Testis (tissue), 3 donors: ENCODE data around the gene TRPV5. TPM values are rescaled to one million over a fixed set of nuclear protein-coding genes. Genes with fewer than 3 reads are reported as not detected.

Source experiments
- DNase-seq: peaks from one replicate; pipeline ENCODE4 v3.0.0-alpha.2; 2019
- H3K27ac ChIP-seq, 2 donors: fragments of 200-600 bp; sonication (generic); one replicate each; pipeline ENCODE4 v1.5.1; 2019
- H3K27me3 ChIP-seq: fragments of 200-600 bp; sonication (generic); one replicate; pipeline ENCODE4 v1.5.1; 2019
- H3K36me3 ChIP-seq: fragments of 200-600 bp; sonication (generic); one replicate; pipeline ENCODE4 v1.5.1; 2017; ENCODE audit warnings: low read depth; ENCODE audit errors: missing control alignments
- H3K4me1 ChIP-seq: fragments of 200-600 bp; sonication (generic); one replicate; pipeline ENCODE4 v1.5.1; 2019
- H3K4me3 ChIP-seq, 2 donors: fragments of 200-600 bp; sonication (generic); one replicate each; pipeline ENCODE4 v1.5.1; 2017 to 2019
- H3K9me3 ChIP-seq: fragments of 200-600 bp; sonication (generic); one replicate; pipeline ENCODE4 v1.5.1; 2017
- CTCF ChIP-seq, 3 experiments: fragments of 450-650 bp in 2 of 3; fragments of 200-600 bp in 1 of 3; sonication (generic) in 1 of 3; IDR thresholded peaks; one replicate each; pipeline ENCODE4 v1.5.1; 2016 to 2019; ENCODE audit warnings: antibody characterized with exemption in 3 of 3, mild to moderate bottlenecking in 2 of 3, moderate library complexity in 1 of 3
- POLR2A ChIP-seq: fragments of 450-650 bp; IDR thresholded peaks from one replicate; pipeline ENCODE4 v1.6.1; 2017; ENCODE audit warnings: antibody characterized with exemption, mild to moderate bottlenecking, moderate library complexity
- WGBS, 2 donors: methylation state at CpG; one replicate each; pipeline ENCODE4 v1.1.5; 2018; 5-methylcytosine and 5-hydroxymethylcytosine counted together
- intact Hi-C: fragments of 100-400 bp; cut with DNase I; formaldehyde crosslinking; loops from one replicate; pipeline ENCODE4 v1.15.1; 2023; ENCODE audit warnings: low total_unique reads
- polyA plus RNA-seq: library from polyadenylated mRNA; stranded (reverse); fragments of 350-450 nt; fragmentation: Illumina TruSeq; extraction: RNeasy Lipid Tissue Mini Kit (QIAGEN cat#74804); gene quantifications from one replicate; pipeline ENCODE4 v1.2.3, GENCODE V29; 2014; ENCODE audit warnings: low read depth, low replicate concordance; ENCODE audit not compliant: insufficient read depth
- total RNA-seq, 2 donors: library from RNA; depleted of rRNA; stranded (reverse); fragments of >200 nt; gene quantifications; one replicate each; pipeline ENCODE4 v1.2.3, GENCODE V29; 2016

The TRPV5 gene
- total and polyA plus RNA-seq, 3 donors from 2014 or later, result 0.57 to 2.1 (median 1.4) TPM

DNA sequence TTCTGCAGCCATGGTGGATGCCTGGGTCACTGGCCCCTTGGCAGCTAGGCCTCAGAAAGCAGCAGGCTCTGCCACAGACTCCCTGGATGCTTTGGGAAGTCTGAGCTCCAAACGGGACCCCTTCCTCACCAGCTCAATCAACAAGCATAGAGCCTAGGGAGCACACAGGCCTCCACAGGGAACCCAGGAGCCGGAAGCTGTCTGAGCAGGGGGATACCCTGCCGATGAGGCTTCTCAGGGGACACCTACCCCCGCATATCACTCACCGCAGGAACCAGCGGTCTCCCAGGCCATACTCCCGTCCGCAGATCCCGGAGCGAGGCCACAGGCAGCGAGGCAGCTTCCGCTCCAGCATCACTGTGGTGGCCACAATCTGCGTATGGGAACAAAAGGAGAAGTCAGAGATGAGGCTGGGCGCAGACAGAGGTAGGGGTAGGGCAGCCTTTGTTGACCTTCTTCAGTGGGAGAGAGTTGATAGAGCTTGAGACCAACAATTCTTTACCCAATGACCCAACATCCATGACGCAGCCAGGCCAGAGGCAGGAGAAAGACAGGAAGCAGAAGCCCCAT lies 61.4 kb downstream of the TRPV5 start:
- no peaks in the 10 kb centered on the region for H3K4me1 ChIP-seq
- no peak for TF ChIP-seq CTCF (IDR thresholded peaks at IDR 0.05)
- TF ChIP-seq POLR2A, result no peak
- no peak for DNase-seq
- no peak overlapping the region for H3K27ac ChIP-seq
- H3K9me3 ChIP-seq, result no peaks in the 10 kb centered on the region
- H3K27me3 ChIP-seq, result no peaks in the 10 kb centered on the region
- no peaks in the 10 kb centered on the region for H3K36me3 ChIP-seq
- H3K4me3 ChIP-seq, result no peak overlapping the region
- 81 to 93% methylated on average over 3 to 15 of the region's 15 CpGs for WGBS, 2 donors
- intact Hi-C loops, result no loop called here

GRCh38 chr7:142871260-142872105 lies 62.1 kb downstream of the TRPV5 start:
- TF ChIP-seq CTCF (IDR thresholded peaks at IDR 0.05), result no peak
- TF ChIP-seq POLR2A, result no peak
- Histone ChIP-seq H3K27me3 (no peaks in the 10 kb centered on the region), H3K36me3 (no peaks in the 10 kb centered on the region), H3K27ac (no peak overlapping the region), H3K4me1 (no peaks in the 10 kb centered on the region), H3K9me3 (no peaks in the 10 kb centered on the region), H3K4me3 (no peak overlapping the region)
- intact Hi-C loops, result no loop called here
- 84 to 89% methylated on average over 17 to 23 of the region's 23 CpGs for WGBS, 2 donors
- peak; percentile 12 for DNase-seq

- TF ChIP-seq CTCF (IDR thresholded peaks at IDR 0.05) (no peak), POLR2A (no peak)
- no peak overlapping the region for H3K27ac ChIP-seq
- no peak overlapping the region for H3K4me3 ChIP-seq
- intact Hi-C loops, result no loop called here
- no peaks in the 10 kb centered on the region for H3K9me3 ChIP-seq
- no peaks in the 10 kb centered on the region for H3K36me3 ChIP-seq
- no peaks in the 10 kb centered on the region for H3K4me1 ChIP-seq
- 89 to 100% methylated on average over 1 to 14 of the region's 14 CpGs for WGBS, 2 donors
- no peaks in the 10 kb centered on the region for H3K27me3 ChIP-seq
- DNase-seq, result peak; percentile 7
Measured at GRCh38 chr7:142870566-142871259, 62.8 kb downstream of the TRPV5 start.

DNA sequence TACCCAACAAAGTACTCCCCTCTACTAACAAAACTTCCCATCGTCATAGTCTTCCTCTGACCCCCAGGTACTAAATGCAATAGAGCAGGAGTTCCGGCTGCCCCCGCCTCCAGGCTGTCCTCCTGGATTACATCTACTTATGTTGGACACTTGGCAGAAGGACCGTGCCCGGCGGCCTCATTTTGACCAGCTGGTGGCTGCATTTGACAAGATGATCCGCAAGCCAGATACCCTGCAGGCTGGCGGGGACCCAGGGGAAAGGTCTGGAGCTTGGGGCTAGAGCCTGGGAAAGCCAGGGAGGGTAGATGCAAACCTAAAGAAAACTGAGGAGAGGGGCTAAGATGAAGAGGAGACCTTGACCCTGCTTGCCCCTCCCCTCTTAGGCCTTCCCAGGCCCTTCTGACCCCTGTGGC lies 63.4 kb downstream of the TRPV5 start:
- no peaks in the 10 kb centered on the region for H3K36me3 ChIP-seq
- H3K27ac ChIP-seq, result no peak overlapping the region
- H3K9me3 ChIP-seq, result no peaks in the 10 kb centered on the region
- no peaks in the 10 kb centered on the region for H3K4me1 ChIP-seq
- DNase-seq, result peak; percentile 11
- H3K4me3 ChIP-seq, result no peak overlapping the region
- H3K27me3 ChIP-seq, result no peaks in the 10 kb centered on the region
- TF ChIP-seq CTCF (IDR thresholded peaks at IDR 0.05) (no peak), POLR2A (no peak)
- intact Hi-C loops, result no loop called here
- 74 to 85% methylated on average over 8 of the region's 8 CpGs for WGBS, 2 donors
